Neural cell (in vitro differentiated cells): Measurements from ENCODE around the gene HDHD3. TPM values are rescaled to one million over a fixed set of nuclear protein-coding genes. Genes with fewer than 3 reads are reported as not detected.

Experiments
- H2AFZ ChIP-seq: fragments of 200-600, 300-800 bp; sonication (generic), shearing (Covaris generic); 2 replicates; pipeline ENCODE4 v1.6.0; 2014; ENCODE audit warnings: low read depth, mild to moderate bottlenecking, antibody characterized with exemption, low read length, moderate library complexity
- H3F3A ChIP-seq: fragments of 200-600 bp; shearing (Covaris generic); 2 replicates; pipeline ENCODE4 v1.6.1; 2016; ENCODE audit warnings: mild to moderate bottlenecking, moderate library complexity, mixed read lengths, antibody characterized with exemption, low read length; ENCODE audit not compliant: insufficient read depth, poor library complexity, severe bottlenecking
- H3K27ac ChIP-seq: fragments of 200-600, 300-800 bp; sonication (generic), shearing (Covaris generic); 2 replicates; pipeline ENCODE4 v1.5.1; 2014; ENCODE audit warnings: mild to moderate bottlenecking, low read length, moderate library complexity
- H3K27me3 ChIP-seq: fragments of 300-800, 200-600 bp; sonication (generic), shearing (Covaris generic); 2 replicates; pipeline ENCODE4 v1.6.0; 2014; ENCODE audit warnings: mild to moderate bottlenecking, low read depth, low read length, moderate library complexity; ENCODE audit not compliant: insufficient read depth
- H3K36me3 ChIP-seq: fragments of 300-800, 200-600 bp; sonication (generic), shearing (Covaris generic); 2 replicates; pipeline ENCODE4 v1.5.1; 2014; ENCODE audit warnings: mild to moderate bottlenecking, antibody characterized with exemption, low read length, moderate library complexity; ENCODE audit not compliant: insufficient read depth
- H3K4me2 ChIP-seq: fragments of 300-800, 200-600 bp; sonication (generic), shearing (Covaris generic); 2 replicates; pipeline ENCODE4 v1.6.0; 2014; ENCODE audit warnings: mild to moderate bottlenecking, low read length
- H3K4me3 ChIP-seq: fragments of 300-800, 200-600 bp; sonication (generic), shearing (Covaris generic); 2 replicates; pipeline ENCODE4 v1.5.1; 2014; ENCODE audit warnings: mild to moderate bottlenecking, low read length, moderate library complexity
- H3K79me2 ChIP-seq: fragments of 200-600 bp; shearing (Covaris generic); replicated peaks from 2 replicates; pipeline ENCODE4 v1.6.0; 2014; ENCODE audit warnings: mild to moderate bottlenecking, low read length, moderate library complexity; ENCODE audit not compliant: insufficient read depth
- H3K9ac ChIP-seq: fragments of 300-800, 200-600 bp; sonication (generic), shearing (Covaris generic); 2 replicates; pipeline ENCODE4 v1.6.1; 2016; ENCODE audit warnings: mild to moderate bottlenecking, low read length, mixed read lengths
- H3K9me2 ChIP-seq: fragments of 200-600 bp; shearing (Covaris generic); 2 replicates; pipeline ENCODE4 v1.6.1; 2016; ENCODE audit warnings: mild to moderate bottlenecking, low read length, mixed read lengths; ENCODE audit not compliant: insufficient read depth
- H3K9me3 ChIP-seq: fragments of 200-600, 300-800 bp; sonication (generic), shearing (Covaris generic); 2 replicates; pipeline ENCODE4 v1.6.1; 2016; ENCODE audit warnings: mild to moderate bottlenecking, mixed run types, low read length, moderate library complexity, mixed read lengths
- H4K20me1 ChIP-seq: fragments of 200-600 bp; shearing (Covaris generic); 2 replicates; pipeline ENCODE4 v1.6.1; 2016; ENCODE audit warnings: mild to moderate bottlenecking, mixed run types; ENCODE audit not compliant: insufficient read depth
- EP300 ChIP-seq: fragments of 450-650 bp; conservative IDR thresholded peaks from 2 replicates; pipeline ENCODE4 v1.6.1; 2014; ENCODE audit warnings: antibody characterized with exemption, mild to moderate bottlenecking, moderate library complexity; ENCODE audit not compliant: poor library complexity, severe bottlenecking
- EZH2 ChIP-seq: fragments of 200-600, 300-800 bp; shearing (Covaris generic), sonication (generic); IDR thresholded peaks from 2 replicates; pipeline ENCODE4 v1.6.1; 2014; ENCODE audit warnings: antibody characterized with exemption, low read length, borderline replicate concordance, mild to moderate bottlenecking; ENCODE audit not compliant: insufficient read depth, poor library complexity, severe bottlenecking
- MXI1 ChIP-seq: fragments of 450-650 bp; conservative IDR thresholded peaks from 2 replicates; pipeline ENCODE4 v1.6.1; 2014; ENCODE audit warnings: antibody characterized with exemption, mild to moderate bottlenecking; ENCODE audit not compliant: poor library complexity, severe bottlenecking
- POLR2AphosphoS5 ChIP-seq: IDR thresholded peaks from 2 replicates; pipeline ENCODE4 v1.6.1; 2012
- RAD21 ChIP-seq: fragments of 450-650 bp; conservative IDR thresholded peaks from 2 replicates; pipeline ENCODE4 v1.6.1; 2014; ENCODE audit warnings: antibody characterized with exemption, mild to moderate bottlenecking, moderate library complexity
- SMC3 ChIP-seq: fragments of 450-650 bp; conservative IDR thresholded peaks from 2 replicates; pipeline ENCODE4 v1.6.1; 2014; ENCODE audit warnings: antibody characterized with exemption, mild to moderate bottlenecking, moderate library complexity; ENCODE audit not compliant: poor library complexity
- TAF1 ChIP-seq: IDR thresholded peaks from 2 replicates; pipeline ENCODE4 v1.6.1; 2012; ENCODE audit warnings: low read depth
- polyA plus RNA-seq: library from polyadenylated mRNA; depleted of rRNA; stranded (reverse); fragments of >200 nt; gene quantifications from 2 replicates; pipeline ENCODE4 v1.2.3, GENCODE V29; 2014
- TF ChIP-seq, protein P1 (sequence below): fragments of 450-650 bp; IDR thresholded peaks from 2 replicates; pipeline ENCODE4 v1.5.1; 2014; ENCODE audit warnings: antibody characterized with exemption, mild to moderate bottlenecking, moderate library complexity; ENCODE audit not compliant: poor library complexity, severe bottlenecking
- TF ChIP-seq, protein P2 (sequence below): IDR thresholded peaks from 2 replicates; pipeline ENCODE4 v1.6.1; 2012; ENCODE audit warnings: borderline replicate concordance

Gene HDHD3
- polyA plus RNA-seq, 1 donor from 2014 or later = 31.2 TPM

GRCh38 chr9:113359385-113359784, 17.4 kb downstream of the HDHD3 start:
- no peak overlapping the region for H3K9ac ChIP-seq
- no peaks in the 10 kb centered on the region for H3K9me2 ChIP-seq
- H3K9me3 ChIP-seq = no peaks in the 10 kb centered on the region
- H3K27ac ChIP-seq = no peak overlapping the region
- no peaks in the 10 kb centered on the region for H4K20me1 ChIP-seq
- H3K4me2 ChIP-seq = no peak overlapping the region
- no peaks in the 10 kb centered on the region for H3K79me2 ChIP-seq
- H2AFZ ChIP-seq = no peak overlapping the region
- H3F3A ChIP-seq = no peaks in the 10 kb centered on the region
- no peak overlapping the region for H3K4me3 ChIP-seq
- no peaks in the 10 kb centered on the region for H3K27me3 ChIP-seq
- no peaks in the 10 kb centered on the region for H3K36me3 ChIP-seq
- no peak for TF ChIP-seq EP300
- no peak for TF ChIP-seq EZH2
- no peak for TF ChIP-seq POLR2AphosphoS5
- TF ChIP-seq, protein P1, sequence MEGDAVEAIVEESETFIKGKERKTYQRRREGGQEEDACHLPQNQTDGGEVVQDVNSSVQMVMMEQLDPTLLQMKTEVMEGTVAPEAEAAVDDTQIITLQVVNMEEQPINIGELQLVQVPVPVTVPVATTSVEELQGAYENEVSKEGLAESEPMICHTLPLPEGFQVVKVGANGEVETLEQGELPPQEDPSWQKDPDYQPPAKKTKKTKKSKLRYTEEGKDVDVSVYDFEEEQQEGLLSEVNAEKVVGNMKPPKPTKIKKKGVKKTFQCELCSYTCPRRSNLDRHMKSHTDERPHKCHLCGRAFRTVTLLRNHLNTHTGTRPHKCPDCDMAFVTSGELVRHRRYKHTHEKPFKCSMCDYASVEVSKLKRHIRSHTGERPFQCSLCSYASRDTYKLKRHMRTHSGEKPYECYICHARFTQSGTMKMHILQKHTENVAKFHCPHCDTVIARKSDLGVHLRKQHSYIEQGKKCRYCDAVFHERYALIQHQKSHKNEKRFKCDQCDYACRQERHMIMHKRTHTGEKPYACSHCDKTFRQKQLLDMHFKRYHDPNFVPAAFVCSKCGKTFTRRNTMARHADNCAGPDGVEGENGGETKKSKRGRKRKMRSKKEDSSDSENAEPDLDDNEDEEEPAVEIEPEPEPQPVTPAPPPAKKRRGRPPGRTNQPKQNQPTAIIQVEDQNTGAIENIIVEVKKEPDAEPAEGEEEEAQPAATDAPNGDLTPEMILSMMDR = no peak
- no peak for TF ChIP-seq MXI1
- no peak for TF ChIP-seq TAF1
- no peak for TF ChIP-seq RAD21
- TF ChIP-seq SMC3 = no peak
- TF ChIP-seq, protein P2, sequence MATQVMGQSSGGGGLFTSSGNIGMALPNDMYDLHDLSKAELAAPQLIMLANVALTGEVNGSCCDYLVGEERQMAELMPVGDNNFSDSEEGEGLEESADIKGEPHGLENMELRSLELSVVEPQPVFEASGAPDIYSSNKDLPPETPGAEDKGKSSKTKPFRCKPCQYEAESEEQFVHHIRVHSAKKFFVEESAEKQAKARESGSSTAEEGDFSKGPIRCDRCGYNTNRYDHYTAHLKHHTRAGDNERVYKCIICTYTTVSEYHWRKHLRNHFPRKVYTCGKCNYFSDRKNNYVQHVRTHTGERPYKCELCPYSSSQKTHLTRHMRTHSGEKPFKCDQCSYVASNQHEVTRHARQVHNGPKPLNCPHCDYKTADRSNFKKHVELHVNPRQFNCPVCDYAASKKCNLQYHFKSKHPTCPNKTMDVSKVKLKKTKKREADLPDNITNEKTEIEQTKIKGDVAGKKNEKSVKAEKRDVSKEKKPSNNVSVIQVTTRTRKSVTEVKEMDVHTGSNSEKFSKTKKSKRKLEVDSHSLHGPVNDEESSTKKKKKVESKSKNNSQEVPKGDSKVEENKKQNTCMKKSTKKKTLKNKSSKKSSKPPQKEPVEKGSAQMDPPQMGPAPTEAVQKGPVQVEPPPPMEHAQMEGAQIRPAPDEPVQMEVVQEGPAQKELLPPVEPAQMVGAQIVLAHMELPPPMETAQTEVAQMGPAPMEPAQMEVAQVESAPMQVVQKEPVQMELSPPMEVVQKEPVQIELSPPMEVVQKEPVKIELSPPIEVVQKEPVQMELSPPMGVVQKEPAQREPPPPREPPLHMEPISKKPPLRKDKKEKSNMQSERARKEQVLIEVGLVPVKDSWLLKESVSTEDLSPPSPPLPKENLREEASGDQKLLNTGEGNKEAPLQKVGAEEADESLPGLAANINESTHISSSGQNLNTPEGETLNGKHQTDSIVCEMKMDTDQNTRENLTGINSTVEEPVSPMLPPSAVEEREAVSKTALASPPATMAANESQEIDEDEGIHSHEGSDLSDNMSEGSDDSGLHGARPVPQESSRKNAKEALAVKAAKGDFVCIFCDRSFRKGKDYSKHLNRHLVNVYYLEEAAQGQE = no peak

GRCh38 chr9:113356686-113357292, 20.0 kb downstream of the HDHD3 start:
- TF ChIP-seq MXI1 (no peak), SMC3 (no peak), RAD21 (no peak), TAF1 (no peak), EP300 (no peak), POLR2AphosphoS5 (no peak), EZH2 (no peak)
- TF ChIP-seq, protein P2 = no peak
- TF ChIP-seq, protein P1 = no peak
- Histone ChIP-seq H3F3A (no peaks in the 10 kb centered on the region), H2AFZ (no peak overlapping the region)

More at GRCh38 chr9:113356686-113357292, 20.0 kb downstream of the HDHD3 start:
- Histone ChIP-seq H4K20me1 (no peaks in the 10 kb centered on the region), H3K36me3 (no peaks in the 10 kb centered on the region), H3K27me3 (peaks cover 5% of the 10 kb centered on the region), H3K79me2 (no peaks in the 10 kb centered on the region), H3K9ac (no peak overlapping the region), H3K9me3 (no peaks in the 10 kb centered on the region), H3K9me2 (no peaks in the 10 kb centered on the region), H3K4me3 (no peak overlapping the region), H3K27ac (no peak overlapping the region), H3K4me2 (no peak overlapping the region)
